ENCODE measurements around the gene DDX19B. TPM values are rescaled to one million over a fixed set of nuclear protein-coding genes. Genes with fewer than 3 reads are reported as not detected.

The DDX19B gene
- total RNA-seq, 1 experiment from 2014 or later = 38.4 TPM

DNA sequence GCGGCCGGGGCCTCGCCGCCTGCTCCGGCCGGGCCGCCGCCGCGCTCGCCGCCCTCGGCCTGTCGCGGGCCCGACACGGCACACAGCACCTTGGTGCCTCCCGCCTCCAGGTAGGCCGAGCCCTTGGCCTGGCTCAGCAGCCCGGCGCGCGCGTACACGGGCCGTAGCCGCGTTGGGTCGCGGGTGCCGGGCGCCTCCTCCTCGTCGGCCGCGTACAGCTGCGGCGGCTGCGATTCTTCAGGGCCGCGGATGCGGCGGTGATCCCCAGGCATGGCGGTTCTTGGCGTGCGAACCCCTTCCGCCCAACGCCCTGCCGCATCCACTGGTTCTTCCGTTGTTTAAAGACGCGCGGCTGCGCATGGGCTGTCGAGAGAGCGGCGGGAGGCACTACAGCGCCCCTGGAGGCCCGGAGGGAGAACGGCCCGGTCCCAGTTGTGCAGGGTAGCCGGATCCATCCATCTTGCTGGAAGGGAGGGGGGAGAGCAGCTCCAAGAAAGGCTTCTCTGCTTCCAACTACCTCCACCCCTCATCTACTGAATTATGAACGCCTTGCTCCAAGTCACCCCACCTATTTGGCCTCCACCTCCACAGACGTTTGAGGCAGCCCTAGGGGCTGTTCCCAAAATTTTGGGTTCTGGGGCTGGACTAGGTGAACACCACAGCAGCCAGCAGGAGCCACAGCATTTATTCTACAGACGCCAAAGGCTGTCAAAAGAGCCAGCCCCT, 47.2 kb upstream of the DDX19B start, which contains the start of gene EXOSC6 (continued):
- TF ChIP-seq, protein P1, sequence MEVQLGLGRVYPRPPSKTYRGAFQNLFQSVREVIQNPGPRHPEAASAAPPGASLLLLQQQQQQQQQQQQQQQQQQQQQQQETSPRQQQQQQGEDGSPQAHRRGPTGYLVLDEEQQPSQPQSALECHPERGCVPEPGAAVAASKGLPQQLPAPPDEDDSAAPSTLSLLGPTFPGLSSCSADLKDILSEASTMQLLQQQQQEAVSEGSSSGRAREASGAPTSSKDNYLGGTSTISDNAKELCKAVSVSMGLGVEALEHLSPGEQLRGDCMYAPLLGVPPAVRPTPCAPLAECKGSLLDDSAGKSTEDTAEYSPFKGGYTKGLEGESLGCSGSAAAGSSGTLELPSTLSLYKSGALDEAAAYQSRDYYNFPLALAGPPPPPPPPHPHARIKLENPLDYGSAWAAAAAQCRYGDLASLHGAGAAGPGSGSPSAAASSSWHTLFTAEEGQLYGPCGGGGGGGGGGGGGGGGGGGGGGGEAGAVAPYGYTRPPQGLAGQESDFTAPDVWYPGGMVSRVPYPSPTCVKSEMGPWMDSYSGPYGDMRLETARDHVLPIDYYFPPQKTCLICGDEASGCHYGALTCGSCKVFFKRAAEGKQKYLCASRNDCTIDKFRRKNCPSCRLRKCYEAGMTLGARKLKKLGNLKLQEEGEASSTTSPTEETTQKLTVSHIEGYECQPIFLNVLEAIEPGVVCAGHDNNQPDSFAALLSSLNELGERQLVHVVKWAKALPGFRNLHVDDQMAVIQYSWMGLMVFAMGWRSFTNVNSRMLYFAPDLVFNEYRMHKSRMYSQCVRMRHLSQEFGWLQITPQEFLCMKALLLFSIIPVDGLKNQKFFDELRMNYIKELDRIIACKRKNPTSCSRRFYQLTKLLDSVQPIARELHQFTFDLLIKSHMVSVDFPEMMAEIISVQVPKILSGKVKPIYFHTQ (CRISPR knock-in tag; IDR thresholded peaks at IDR 0.05) = 0 out of 2 replicates have a peak, but pooled peaks have one; percentile 65
- TF ChIP-seq OVOL2 (CRISPR knock-in tag; IDR thresholded peaks at IDR 0.05; ENCODE audit: borderline replicate concordance) = no peak; the same call in 1 of the 2 replicates
- no peak; the same call in 1 of the 2 replicates for TF ChIP-seq ZNF263 (CRISPR knock-in tag; IDR thresholded peaks at IDR 0.05; ENCODE audit: low read depth)
- no peak for TF ChIP-seq NFYB (CRISPR knock-in tag; conservative IDR thresholded peaks at IDR 0.05; ENCODE audit: low read depth)
- 0 out of 2 replicates have a peak, but pooled peaks have one; percentile 16 for TF ChIP-seq SOX15 (CRISPR knock-in tag; IDR thresholded peaks at IDR 0.05)
- TF ChIP-seq, protein P2, sequence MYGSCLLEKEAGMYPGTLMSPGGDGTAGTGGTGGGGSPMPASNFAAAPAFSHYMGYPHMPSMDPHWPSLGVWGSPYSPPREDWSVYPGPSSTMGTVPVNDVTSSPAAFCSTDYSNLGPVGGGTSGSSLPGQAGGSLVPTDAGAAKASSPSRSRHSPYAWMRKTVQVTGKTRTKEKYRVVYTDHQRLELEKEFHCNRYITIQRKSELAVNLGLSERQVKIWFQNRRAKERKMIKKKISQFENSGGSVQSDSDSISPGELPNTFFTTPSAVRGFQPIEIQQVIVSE (CRISPR knock-in tag; IDR thresholded peaks at IDR 0.05; ENCODE audit: borderline replicate concordance) = no peak
- peak; percentile 70; the same call in 1 of the 2 replicates for TF ChIP-seq NFE2L1 (CRISPR knock-in tag; IDR thresholded peaks at IDR 0.05)
- peak; percentile 71 for TF ChIP-seq EMX1 (CRISPR knock-in tag; IDR thresholded peaks at IDR 0.05)
- TF ChIP-seq ZNF671 (CRISPR knock-in tag; IDR thresholded peaks at IDR 0.05) = peak; percentile 63; the same call in 1 of the 2 replicates
- TF ChIP-seq KAT7 (CRISPR knock-in tag; IDR thresholded peaks at IDR 0.05; ENCODE audit: borderline replicate concordance) = no peak
- TF ChIP-seq, protein P3, sequence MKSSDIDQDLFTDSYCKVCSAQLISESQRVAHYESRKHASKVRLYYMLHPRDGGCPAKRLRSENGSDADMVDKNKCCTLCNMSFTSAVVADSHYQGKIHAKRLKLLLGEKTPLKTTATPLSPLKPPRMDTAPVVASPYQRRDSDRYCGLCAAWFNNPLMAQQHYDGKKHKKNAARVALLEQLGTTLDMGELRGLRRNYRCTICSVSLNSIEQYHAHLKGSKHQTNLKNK (CRISPR knock-in tag; IDR thresholded peaks at IDR 0.05) = peak; percentile 85; the same call in 1 of the 2 replicates
- TF ChIP-seq, protein P4, sequence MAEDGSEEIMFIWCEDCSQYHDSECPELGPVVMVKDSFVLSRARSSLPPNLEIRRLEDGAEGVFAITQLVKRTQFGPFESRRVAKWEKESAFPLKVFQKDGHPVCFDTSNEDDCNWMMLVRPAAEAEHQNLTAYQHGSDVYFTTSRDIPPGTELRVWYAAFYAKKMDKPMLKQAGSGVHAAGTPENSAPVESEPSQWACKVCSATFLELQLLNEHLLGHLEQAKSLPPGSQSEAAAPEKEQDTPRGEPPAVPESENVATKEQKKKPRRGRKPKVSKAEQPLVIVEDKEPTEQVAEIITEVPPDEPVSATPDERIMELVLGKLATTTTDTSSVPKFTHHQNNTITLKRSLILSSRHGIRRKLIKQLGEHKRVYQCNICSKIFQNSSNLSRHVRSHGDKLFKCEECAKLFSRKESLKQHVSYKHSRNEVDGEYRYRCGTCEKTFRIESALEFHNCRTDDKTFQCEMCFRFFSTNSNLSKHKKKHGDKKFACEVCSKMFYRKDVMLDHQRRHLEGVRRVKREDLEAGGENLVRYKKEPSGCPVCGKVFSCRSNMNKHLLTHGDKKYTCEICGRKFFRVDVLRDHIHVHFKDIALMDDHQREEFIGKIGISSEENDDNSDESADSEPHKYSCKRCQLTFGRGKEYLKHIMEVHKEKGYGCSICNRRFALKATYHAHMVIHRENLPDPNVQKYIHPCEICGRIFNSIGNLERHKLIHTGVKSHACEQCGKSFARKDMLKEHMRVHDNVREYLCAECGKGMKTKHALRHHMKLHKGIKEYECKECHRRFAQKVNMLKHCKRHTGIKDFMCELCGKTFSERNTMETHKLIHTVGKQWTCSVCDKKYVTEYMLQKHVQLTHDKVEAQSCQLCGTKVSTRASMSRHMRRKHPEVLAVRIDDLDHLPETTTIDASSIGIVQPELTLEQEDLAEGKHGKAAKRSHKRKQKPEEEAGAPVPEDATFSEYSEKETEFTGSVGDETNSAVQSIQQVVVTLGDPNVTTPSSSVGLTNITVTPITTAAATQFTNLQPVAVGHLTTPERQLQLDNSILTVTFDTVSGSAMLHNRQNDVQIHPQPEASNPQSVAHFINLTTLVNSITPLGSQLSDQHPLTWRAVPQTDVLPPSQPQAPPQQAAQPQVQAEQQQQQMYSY (CRISPR knock-in tag; IDR thresholded peaks at IDR 0.05) = no peak
- 0 out of 2 replicates have a peak, but pooled peaks have one; percentile 85 for TF ChIP-seq NR3C1 (CRISPR knock-in tag; conservative IDR thresholded peaks at IDR 0.05; ENCODE audit: low read depth)
- TF ChIP-seq GTF2I (CRISPR knock-in tag; conservative IDR thresholded peaks at IDR 0.05) = no peak
- TF ChIP-seq ESRRA (CRISPR knock-in tag; IDR thresholded peaks at IDR 0.05; ENCODE audit: borderline replicate concordance) = peak; percentile 30; the same call in 1 of the 2 replicates
- TF ChIP-seq, protein P5, sequence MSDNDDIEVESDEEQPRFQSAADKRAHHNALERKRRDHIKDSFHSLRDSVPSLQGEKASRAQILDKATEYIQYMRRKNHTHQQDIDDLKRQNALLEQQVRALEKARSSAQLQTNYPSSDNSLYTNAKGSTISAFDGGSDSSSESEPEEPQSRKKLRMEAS (CRISPR knock-in tag; IDR thresholded peaks at IDR 0.05) = peak; percentile 74; the same call in 1 of the 2 replicates
- peak; percentile 63 for TF ChIP-seq ZNF121 (CRISPR knock-in tag; IDR thresholded peaks at IDR 0.05)
- TF ChIP-seq, protein P6, sequence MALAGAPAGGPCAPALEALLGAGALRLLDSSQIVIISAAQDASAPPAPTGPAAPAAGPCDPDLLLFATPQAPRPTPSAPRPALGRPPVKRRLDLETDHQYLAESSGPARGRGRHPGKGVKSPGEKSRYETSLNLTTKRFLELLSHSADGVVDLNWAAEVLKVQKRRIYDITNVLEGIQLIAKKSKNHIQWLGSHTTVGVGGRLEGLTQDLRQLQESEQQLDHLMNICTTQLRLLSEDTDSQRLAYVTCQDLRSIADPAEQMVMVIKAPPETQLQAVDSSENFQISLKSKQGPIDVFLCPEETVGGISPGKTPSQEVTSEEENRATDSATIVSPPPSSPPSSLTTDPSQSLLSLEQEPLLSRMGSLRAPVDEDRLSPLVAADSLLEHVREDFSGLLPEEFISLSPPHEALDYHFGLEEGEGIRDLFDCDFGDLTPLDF (CRISPR knock-in tag; IDR thresholded peaks at IDR 0.05) = peak; percentile 95
- peak; percentile 97 for TF ChIP-seq ZBTB21 (CRISPR knock-in tag; IDR thresholded peaks at IDR 0.05; ENCODE audit: borderline replicate concordance)
- no peak for TF ChIP-seq MXD4 (CRISPR knock-in tag; IDR thresholded peaks at IDR 0.05; ENCODE audit: borderline replicate concordance)
- TF ChIP-seq JUN (CRISPR knock-in tag; IDR thresholded peaks at IDR 0.05) = peak; percentile 64; the same call in 1 of the 2 replicates
- TF ChIP-seq, protein P7, sequence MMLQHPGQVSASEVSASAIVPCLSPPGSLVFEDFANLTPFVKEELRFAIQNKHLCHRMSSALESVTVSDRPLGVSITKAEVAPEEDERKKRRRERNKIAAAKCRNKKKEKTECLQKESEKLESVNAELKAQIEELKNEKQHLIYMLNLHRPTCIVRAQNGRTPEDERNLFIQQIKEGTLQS (CRISPR knock-in tag; conservative IDR thresholded peaks at IDR 0.05) = no peak
- TF ChIP-seq, protein P8, sequence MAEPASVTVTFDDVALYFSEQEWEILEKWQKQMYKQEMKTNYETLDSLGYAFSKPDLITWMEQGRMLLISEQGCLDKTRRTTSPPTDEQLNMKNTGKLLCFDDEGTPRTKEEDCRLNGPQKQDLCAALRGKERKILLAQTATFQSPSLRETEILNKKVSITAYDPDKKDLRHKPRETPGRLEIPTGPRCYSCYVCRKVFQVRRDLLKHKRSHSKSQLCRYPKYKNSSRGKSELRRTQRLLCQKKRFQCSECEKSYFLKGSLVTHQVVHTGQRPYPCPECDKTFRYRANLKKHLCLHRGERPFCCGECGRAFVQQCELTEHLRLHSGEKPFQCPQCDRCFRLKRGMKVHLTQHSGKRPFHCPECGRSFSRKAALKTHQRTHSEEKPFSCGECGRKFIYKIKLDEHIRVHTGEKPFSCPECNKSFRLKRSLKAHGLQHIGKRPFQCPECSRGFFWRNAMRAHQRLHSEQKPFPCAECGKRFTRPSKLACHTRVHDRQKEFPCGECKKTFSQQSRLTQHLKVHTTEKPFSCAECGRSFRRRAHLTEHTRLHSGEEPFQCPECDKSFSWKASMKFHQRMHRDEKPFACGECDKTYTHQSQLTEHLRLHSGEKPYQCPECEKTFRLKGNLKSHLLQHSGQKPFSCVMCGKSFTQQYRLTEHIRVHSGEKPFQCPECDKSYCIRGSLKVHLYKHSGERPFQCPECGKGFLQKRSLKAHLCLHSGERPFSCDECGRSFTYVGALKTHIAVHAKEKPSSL (CRISPR knock-in tag; conservative IDR thresholded peaks at IDR 0.05) = 0 out of 2 replicates have a peak, but pooled peaks have one; percentile 46
- TF ChIP-seq FOXJ3 (CRISPR knock-in tag; IDR thresholded peaks at IDR 0.05; ENCODE audit: borderline replicate concordance) = no peak
- TF ChIP-seq RORB (CRISPR knock-in tag; IDR thresholded peaks at IDR 0.05) = no peak
- peak; percentile 98 for TF ChIP-seq ZNF138 (CRISPR knock-in tag; conservative IDR thresholded peaks at IDR 0.05)

All from WTC11 (cell line).